Hypothalamus (tissue), 51 donors: Measurements from ENCODE around the gene DECR2.
"Not testable (repeated sequence)": the region's sequence is repeated elsewhere in the genome, so short reads cannot be mapped to it uniquely, and the experiment has no call there.

ENCODE experiments used
- DNase-seq, 51 donors: peaks; one replicate each; lab custom pipeline; 2025; lab: John Stamatoyannopoulos, UW

Gene DECR2

DNA sequence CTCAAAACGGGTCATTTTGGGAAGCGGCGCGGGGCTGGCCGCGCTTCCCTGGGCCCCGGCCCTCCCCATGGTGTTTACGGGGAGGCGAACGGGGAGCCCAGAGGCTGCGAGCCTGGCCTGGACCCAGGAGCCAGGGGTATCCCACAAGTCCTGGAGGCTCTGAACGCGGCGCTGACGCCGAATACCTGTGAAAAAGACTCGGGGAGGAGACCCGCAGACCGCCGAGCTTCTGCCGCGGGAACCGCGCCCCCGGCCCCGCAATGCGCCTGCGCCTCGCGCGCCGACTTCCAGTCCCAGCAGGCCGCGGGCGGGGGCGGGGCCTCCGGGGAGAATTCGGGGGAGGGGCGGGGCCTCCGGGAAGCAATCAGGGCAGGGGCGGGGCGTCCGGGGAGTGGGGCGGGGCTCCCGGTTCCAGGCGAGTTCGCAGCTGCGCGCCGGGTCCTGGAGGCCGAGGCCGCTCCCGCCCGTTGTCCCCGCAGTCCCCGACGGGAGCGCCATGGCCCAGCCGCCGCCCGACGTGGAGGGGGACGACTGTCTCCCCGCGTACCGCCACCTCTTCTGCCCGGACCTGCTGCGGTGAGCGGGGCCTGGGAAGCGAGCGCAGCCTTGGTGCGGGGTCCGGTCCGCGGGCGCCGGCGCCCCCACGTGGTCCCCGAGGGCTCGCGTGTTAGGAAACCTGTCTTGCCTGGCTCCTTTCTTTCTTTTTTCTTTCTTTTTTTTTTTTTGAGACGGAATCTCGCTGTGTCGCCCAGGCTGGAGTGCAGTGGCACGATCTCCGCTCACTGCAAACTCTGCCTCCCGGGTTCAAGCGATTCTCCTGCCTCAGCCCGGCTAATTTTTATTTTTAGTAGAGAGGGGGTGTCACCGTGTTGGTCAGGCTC, at the start of gene DECR2:
TSS of gene DECR2 (plus strand) at position 418 of the 881 bp plus-strand sequence. CDS start at position 497, 79 bp downstream.
- DNase-seq: peak; percentile 41 to 98 (median 92)

DNA sequence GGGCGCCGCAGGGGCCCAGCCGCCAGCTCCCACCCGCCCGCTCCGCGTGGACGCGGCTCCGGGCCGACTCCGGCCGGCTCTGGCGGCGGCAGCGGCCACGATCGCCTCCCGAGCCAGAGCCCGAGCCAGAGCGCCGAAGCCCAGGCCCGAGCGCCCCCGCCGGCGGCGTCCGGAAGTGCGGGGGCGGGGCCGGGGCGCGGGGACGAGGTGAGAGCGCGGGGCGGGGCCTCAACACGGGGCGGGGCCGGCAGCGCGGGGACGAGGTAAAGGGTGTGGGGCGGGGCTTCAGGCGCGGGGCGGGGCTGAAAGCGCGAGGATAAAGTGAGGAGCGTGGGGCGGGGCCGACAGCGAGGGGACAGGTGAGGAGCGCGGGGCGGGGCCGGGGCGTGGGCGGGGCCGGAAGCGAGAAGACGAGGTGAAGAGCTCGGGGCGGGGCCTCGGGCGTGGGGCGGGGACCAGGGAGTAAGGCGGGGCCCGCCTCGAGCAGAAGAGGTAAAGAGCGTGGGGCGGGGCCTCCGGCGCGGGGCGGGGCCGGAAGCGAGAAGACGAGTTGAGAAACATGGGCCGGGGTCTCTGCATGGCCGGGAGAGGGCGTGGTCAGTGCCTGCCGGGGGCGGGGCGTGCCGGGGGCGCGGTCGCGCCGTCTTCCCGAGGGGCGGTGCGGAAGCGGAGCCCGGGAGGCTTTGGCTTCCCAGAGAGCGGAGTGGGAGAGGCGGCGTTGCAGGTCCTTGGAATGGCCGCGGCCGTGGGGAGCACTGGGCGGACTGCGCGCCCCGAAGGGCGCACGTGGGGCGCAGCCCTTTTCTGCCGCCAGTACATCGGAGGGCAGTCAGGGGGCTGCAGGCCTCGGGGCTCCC, 48.9 kb upstream of the DECR2 start, which contains the start of gene AXIN1:
TSS of gene AXIN1 (minus strand) at position 177 of the 857 bp plus-strand sequence. CDS start 5,698 bp downstream, outside the sequence.
- DNase-seq: peak; percentile 20 to 98 (median 89)

DNA sequence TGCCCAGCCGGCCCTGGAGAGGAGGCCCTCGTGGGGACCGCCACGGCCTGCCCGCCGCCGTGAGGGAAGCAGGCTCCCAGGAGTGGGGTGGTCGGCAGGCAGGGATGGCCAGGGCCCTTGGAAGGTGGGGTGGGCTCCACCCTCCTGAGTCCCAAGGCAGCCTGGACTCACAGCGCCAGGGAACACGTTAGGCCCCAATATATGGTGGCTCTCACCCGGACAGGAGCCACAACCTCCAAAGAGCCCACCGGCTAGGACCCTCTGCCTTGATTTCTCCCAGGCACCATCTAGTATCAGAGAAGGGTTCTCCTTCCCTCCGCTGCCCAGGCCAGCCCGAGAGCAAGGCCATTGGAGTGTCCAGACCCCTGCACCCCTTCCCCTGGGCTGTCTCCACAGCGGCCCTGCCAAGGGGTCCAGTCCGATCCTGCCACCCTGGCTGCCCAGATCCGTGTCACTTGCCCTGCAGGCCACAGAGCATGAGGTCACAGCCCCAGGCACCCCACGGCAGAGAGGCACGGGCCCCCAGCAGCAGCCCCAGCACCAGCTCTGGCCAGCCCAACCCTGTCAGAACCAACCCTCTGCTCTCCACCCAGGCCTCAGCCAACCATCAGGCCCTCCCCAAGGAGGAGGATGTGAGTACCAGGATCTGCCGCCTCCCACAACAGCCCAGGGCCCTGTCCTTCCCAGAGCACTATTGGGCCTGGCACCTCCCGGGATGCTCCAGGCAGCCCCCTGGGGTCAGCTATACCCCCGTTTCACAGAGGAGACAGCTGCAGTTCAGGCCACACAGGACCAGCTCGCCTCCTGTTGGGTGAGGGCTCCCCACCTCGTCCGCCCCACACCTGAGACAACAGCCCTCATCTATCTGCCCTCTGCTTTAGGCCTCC, 48.0 kb upstream of the DECR2 start:
- no peak for DNase-seq

GRCh38 chr16:354291-354881, 47.3 kb upstream of the DECR2 start:
- no peak for DNase-seq

DNA sequence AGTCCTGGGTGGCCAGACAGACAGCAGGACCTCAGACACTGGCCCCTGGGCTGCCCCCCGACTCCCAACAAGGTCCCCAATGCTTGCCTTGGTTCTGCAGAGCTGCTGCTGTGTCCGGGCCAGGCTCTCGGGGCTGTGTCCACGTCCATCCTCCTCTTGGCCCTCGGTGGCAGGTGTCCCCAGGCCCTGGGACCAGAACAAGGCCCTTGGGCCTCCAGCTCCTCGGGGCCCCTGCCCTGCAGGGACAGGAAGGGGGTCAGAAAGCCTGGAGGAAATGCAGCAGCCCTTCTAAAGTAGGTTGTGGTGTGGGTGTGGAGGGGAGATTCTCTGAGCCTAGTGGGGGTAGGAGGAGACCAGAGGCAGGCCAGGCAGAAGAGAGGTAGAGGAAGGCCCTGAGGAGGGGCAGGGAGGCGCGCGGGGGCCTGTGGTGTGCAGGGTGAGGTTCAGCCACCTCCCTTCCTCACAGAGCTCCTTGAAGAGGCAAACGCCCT, 46.7 kb upstream of the DECR2 start:
- DNase-seq: no peak

DNA sequence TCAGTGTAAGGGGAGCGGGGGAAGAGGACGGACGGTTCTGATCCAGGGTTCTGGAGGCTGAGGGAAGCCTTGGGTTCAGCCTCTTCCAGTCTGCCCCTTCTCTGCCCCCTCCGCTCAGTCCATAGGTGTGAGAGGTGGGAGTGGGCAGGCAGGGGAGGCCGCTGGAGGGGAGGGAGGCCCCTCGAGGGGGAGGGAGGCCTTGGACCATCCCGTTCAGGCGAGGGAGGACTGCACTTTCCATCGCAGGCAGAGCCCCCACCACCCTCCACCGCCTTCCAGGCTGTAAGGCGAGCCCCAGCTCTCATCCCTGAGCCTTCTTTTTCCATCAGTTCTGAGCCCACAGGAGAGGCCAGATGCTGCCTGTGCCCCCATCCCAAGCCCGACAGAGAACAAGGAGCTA, 44.9 kb upstream of the DECR2 start:
- DNase-seq: no peak

DNA sequence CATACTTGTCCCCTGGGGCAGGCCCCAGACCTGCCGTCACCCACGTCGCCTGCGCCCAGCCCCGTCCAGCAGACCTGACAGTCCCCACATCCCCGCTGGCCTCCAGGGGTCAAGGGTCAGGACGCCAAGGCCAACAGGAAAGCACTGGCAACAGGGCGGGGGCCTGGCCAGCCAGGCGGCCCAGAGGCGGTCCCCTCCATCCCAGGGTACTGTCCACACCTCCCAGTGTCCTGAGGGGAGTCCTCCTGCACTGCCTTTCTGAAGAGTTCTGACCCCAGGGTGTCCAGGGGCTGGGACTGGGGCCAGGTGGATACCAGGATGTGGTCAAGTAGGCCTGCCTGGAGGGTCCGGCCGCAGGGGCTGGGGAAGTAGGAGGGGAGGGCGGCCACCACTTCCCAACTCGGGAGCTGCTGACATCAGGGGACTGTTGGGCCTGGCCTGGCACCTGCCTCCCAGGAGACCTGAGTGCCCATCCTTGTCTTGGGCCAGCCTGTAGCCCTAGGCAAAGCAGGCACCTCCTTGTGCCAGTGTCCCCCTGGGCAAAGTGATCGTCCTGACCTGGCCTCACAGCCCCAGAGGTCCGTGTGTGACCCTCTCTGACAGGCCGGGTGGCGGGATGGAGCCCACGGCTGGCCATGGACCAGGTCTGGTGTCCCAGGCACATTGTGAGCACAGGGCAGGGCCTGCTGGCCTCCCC, 42.5 kb upstream of the DECR2 start:
- no peak for DNase-seq

DNA sequence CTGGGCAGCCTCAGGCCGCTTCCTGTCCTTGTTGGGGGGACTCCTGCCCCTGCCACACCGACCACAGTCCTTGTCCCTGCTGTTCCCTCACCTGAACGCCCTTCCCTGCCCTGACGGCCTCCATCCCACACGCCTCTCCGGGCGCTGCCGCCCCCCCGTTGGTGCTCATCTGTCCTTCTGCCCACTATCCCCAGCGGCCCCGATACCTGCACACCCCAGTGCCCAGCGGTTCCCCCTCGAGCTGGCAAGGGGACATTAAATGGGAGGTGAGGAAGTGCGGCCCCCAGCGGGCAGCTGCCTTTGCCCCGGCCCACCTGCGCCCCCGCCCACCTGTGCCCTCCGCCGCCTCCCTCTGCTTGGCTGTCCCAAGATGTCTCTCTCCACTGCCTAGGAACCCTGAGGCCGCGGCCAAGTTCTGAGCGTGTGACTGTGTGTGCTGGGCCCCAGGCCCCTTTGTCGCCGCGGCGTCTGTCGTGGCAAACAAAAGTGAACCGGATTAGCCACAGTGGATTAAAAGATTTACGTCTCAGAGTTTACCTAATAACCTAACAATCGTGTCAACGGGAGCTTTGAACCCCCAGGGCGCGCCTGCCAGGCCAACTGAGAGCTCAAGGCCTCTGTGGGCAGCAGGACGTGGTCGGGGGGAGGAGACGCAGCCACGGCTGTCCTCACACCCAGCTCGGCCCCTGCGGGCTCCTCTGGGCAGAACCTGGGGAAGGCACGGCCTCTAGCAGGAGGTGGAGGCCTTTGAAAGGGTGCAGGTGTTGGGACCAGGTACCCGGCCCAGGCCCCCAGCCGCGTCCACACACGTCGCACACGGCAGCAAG, 41.6 kb upstream of the DECR2 start:
- peak in 1 of 51 donors; percentile 29 for DNase-seq

DNA sequence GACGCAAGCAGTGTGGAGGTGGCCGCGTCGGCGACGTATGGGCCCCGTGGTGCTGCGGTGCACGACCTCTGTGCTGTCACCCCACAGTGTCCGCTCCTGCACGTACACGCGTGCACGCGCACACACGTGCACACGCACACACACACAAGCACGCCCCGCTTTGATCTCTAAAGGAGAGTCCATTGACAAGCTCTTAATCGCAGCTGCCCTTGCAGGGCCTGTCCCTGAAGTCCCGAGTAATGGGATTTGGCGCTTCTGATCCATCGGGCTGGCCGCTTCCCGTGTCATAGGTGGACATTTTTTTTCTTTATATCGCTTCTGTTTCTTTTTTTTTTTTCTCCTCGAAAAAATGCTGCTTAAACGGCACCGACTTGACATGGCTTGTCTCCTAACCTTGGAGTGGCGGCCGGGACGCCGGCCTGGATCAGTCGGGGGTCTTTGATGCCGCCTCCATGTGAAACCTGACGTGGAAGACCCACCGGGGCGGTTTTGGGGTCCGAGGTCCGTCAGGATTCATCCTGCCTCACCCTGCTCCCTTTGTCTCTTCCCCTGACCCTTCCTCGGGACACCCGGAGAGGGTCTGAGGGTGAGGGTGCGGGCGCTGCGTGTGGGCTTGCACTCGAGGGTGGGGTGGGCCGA, 40.9 kb upstream of the DECR2 start:
- no peak for DNase-seq

GRCh38 chr16:361341-361871, 40.3 kb upstream of the DECR2 start:
- DNase-seq: peak in 10 of 51 donors; percentile 19 to 55 (median 32)

- peak in 37 of 51 donors; percentile 8 to 69 (median 38) for DNase-seq
Observed at GRCh38 chr16:361872-362701, 39.6 kb upstream of the DECR2 start.

DNA sequence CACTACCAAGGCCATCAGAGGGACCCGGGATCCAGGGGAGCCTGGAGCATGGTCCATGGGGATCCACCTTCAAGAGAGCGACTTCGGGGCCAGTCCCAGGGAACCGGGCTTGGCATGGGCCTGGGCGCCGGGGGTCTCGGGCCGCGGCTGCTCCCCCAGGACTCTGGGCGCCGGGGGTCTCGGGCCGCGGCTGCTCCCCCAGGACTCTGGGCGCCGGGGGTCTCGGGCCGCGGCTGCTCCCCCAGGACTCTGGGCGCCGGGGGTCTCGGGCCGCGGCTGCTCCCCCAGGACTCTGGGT, 39.0 kb upstream of the DECR2 start:
- not testable (repeated sequence) for DNase-seq

DNA sequence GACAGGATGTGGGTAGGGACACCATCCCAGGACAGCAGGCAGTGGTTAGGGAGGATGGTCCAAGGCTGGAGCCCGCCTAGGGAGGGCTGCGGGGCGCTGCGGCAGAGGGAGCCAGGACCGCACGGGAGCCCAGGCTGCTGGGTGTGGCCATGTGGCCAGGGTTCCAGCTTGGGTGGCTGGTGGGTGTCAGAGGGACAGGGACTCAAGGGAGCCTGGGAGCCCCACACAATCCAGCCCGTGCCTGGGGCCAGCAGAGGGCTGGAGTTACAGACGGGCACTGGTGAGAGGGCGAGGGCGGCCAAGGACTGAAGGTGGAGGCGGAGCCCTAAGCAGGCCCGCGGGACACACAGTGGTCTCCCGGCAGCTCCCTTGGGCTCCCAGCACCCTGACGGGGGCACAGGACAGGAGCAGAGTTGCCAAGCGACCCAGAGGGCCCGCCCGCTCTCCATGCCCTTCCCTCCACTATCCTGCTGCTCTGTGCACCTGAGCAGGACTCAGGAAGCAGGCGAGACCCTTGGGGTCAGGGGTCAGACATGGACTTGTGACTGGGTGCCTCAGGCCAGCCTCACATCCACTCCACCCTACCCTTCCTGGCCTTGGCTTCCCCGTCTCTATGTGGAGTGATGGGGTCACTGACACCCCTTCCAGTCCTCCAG, 38.4 kb upstream of the DECR2 start:
- DNase-seq: no peak

GRCh38 chr16:363766-364490, 37.8 kb upstream of the DECR2 start:
- no peak for DNase-seq
